Peyer's patch (tissue), 4 donors: ENCODE results near the gene FAM83F.

Experiments used
- CTCF ChIP-seq, 6 experiments: fragments of 450-650 bp in 4 of 6; fragments of 200-600 bp in 2 of 6; sonication (generic) in 1 of 6; IDR thresholded peaks; one replicate each; pipeline ENCODE4 v1.5.1; 2017 to 2019; ENCODE audit warnings: antibody characterized with exemption in 6 of 6, mild to moderate bottlenecking in 3 of 6, moderate library complexity in 1 of 6
- POLR2A ChIP-seq, 2 donors: fragments of 450-650 bp; IDR thresholded peaks; one replicate each; pipeline ENCODE4 v1.5.1; 2017; ENCODE audit warnings: antibody characterized with exemption in 2 of 2, mild to moderate bottlenecking in 2 of 2, moderate library complexity in 2 of 2

- TF ChIP-seq CTCF (IDR thresholded peaks at IDR 0.05): no peak
- TF ChIP-seq POLR2A (IDR thresholded peaks at IDR 0.05): no peak
These were observed 37.7 kb upstream of the FAM83F start for GRCh38 chr22:39956932-39957664.
